ENCODE data around the gene IL1RAPL2. TPM values are rescaled to one million over a fixed set of nuclear protein-coding genes. Genes with fewer than 3 reads are reported as not detected.

IL1RAPL2 gene
- polyA plus RNA-seq, 1 donor = 0.16 TPM

DNA sequence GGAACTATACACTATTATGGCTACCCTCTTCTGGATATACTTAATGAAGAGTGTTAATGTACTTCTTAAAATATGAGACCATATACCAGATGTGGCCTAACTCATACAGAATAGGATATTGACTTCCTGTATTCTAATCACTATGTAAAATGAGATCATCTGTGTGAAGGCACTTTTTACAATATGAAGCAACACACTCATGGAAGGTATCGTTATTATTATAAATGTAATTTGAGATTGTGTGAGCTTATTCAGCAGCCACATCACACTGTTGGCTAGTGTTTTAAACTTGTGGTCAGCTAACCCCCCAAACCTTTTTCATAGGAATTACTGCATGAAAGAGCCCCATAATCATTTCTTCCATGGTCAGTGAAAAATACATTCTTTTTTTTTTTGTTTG is 936.3 kb downstream of the IL1RAPL2 start:
- Histone ChIP-seq H3K27ac (ENCODE audit: low read length) (no peak overlapping the region), H3K4me3 (ENCODE audit: low read length) (no peak overlapping the region), H3K27me3 (ENCODE audit: control insufficient read depth, insufficient read depth, low read length) (no peaks in the 10 kb centered on the region), H3K36me3 (ENCODE audit: control insufficient read depth, insufficient read depth, low read length) (no peaks in the 10 kb centered on the region), H3K4me1 (ENCODE audit: control insufficient read depth, insufficient read depth, low read length) (no peaks in the 10 kb centered on the region), H3K9me3 (ENCODE audit: control insufficient read depth, low read depth, low read length) (no peaks in the 10 kb centered on the region)
- no CpG with 5 or more reads among the region's 1 CpG for WGBS (ENCODE audit: insufficient coverage, low lambda C conversion rate)
- DNase-seq = no peak

DNA sequence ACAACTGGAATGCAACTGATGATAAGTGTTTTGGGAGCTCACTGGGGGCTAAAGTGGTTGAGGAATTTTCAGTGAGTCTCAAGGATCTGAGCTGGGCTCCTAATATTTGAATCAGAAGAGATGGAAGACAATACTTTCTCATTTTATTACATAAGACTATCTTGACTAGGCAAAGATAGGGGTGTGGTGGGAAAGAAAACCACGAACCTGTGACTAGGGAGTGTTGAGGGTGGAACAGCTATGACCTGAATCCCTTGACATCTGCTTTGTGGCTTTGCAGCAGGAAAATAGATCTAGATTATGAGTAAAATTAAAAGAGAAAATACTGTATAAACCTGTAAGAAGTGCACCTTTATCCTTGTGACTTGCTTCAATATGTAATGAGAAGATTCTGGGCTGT is 949.6 kb downstream of the IL1RAPL2 start:
- no peak overlapping the region for H3K27ac ChIP-seq (ENCODE audit: low read length)
- H3K4me1 ChIP-seq (ENCODE audit: control insufficient read depth, insufficient read depth, low read length) = no peaks in the 10 kb centered on the region
- H3K27me3 ChIP-seq (ENCODE audit: control insufficient read depth, insufficient read depth, low read length) = no peaks in the 10 kb centered on the region
- H3K4me3 ChIP-seq (ENCODE audit: low read length) = no peak overlapping the region
- no CpG with 5 or more reads among the region's 1 CpG for WGBS (ENCODE audit: insufficient coverage, low lambda C conversion rate)
- H3K9me3 ChIP-seq (ENCODE audit: control insufficient read depth, low read depth, low read length) = no peaks in the 10 kb centered on the region
- no peak for DNase-seq
- no peaks in the 10 kb centered on the region for H3K36me3 ChIP-seq (ENCODE audit: control insufficient read depth, insufficient read depth, low read length)

DNA sequence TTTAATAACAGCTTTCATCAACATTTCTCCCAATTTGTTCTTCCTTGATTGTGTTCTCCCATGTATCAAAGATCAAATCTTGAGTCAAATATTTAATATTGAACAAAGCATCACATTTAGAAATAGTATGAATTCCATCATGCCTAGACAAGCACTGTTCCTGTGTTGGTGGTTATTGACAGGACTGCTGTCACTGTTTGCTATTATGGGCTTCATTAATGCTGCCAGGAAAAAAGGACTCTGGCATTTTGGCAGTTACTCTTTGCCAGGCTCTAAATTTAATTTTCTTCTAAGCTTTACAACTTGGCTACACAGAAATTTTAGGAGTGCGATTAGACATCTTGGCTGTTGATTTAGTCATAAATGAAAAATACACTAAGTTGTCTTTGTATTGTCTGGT is 960.4 kb downstream of the IL1RAPL2 start:
- no peak overlapping the region for H3K27ac ChIP-seq (ENCODE audit: low read length)
- H3K4me3 ChIP-seq (ENCODE audit: low read length) = no peak overlapping the region
- WGBS (ENCODE audit: insufficient coverage, low lambda C conversion rate) = no CpG with 5 or more reads among the region's 1 CpG
- H3K36me3 ChIP-seq (ENCODE audit: control insufficient read depth, insufficient read depth, low read length) = no peaks in the 10 kb centered on the region
- no peaks in the 10 kb centered on the region for H3K27me3 ChIP-seq (ENCODE audit: control insufficient read depth, insufficient read depth, low read length)
- DNase-seq = no peak
- no peaks in the 10 kb centered on the region for H3K9me3 ChIP-seq (ENCODE audit: control insufficient read depth, low read depth, low read length)
- H3K4me1 ChIP-seq (ENCODE audit: control insufficient read depth, insufficient read depth, low read length) = no peaks in the 10 kb centered on the region

DNA sequence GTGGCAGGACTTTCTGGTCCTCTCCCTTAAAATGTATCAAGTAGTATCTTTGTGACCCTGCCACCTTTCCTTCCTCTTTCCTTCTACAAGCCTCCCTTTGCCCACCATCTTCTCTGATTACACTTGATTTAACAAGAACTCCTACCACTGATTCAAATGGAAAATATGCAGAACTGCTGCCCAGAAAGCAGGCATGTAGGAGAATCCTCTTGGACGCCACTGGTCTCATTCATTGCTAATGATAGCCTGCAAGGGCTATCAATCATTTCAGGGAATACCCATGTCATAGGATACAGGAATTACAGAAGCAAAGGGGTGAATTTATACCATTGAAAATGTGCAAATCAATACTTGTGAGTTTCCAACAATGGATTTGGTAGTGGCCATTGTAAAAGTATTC is 961.8 kb downstream of the IL1RAPL2 start:
- WGBS (ENCODE audit: insufficient coverage, low lambda C conversion rate) = no CpG with 5 or more reads among the region's 1 CpG
- no peak overlapping the region for H3K4me3 ChIP-seq (ENCODE audit: low read length)
- DNase-seq = no peak
- no peaks in the 10 kb centered on the region for H3K36me3 ChIP-seq (ENCODE audit: control insufficient read depth, insufficient read depth, low read length)
- H3K27me3 ChIP-seq (ENCODE audit: control insufficient read depth, insufficient read depth, low read length) = no peaks in the 10 kb centered on the region
- H3K4me1 ChIP-seq (ENCODE audit: control insufficient read depth, insufficient read depth, low read length) = no peaks in the 10 kb centered on the region
- no peaks in the 10 kb centered on the region for H3K9me3 ChIP-seq (ENCODE audit: control insufficient read depth, low read depth, low read length)
- no peak overlapping the region for H3K27ac ChIP-seq (ENCODE audit: low read length)

DNA sequence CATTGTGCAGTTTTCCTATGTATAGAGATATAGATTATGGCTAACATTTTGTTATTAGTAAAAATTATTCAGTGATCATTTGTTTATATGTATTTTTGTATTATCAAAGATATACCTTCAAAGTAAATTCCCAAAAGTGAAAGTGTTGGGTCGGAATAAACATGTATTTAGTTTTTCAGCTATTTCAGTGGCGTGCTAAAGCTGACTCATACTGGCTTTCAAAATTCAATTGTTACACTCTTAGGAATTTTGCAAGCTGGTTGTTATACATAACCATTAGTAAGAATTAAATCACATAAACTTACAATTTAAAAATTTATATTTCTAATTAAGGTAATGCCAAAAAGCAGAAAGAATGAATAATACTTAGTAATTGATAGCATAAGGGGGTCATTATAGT is 968.0 kb downstream of the IL1RAPL2 start:
- no peaks in the 10 kb centered on the region for H3K27me3 ChIP-seq (ENCODE audit: control insufficient read depth, insufficient read depth, low read length)
- no CpG with 5 or more reads among the region's 2 CpGs for WGBS (ENCODE audit: insufficient coverage, low lambda C conversion rate)
- H3K4me3 ChIP-seq (ENCODE audit: low read length) = no peak overlapping the region

DNA sequence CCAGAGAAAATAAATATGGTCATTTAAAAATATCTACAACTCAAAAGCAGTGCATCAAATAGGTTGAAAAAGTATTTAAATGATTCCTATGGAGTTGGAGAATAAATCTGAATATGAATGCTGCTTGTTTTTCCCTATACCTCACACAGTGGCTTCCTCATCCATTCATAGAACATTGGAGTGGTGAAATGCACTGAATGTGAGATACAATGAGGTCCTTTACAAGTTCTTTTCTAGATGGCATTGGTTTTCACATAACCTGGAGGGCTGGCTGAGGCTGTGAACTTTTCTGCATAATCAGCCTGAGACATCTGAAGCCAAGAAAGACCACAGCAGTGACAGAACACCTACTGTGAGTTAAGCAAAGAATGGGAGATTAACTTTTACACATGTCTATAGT is 977.3 kb downstream of the IL1RAPL2 start:
- DNase-seq = no peak
- H3K27me3 ChIP-seq (ENCODE audit: control insufficient read depth, insufficient read depth, low read length) = no peaks in the 10 kb centered on the region
- H3K27ac ChIP-seq (ENCODE audit: low read length) = no peak overlapping the region
- H3K36me3 ChIP-seq (ENCODE audit: control insufficient read depth, insufficient read depth, low read length) = no peaks in the 10 kb centered on the region
- H3K4me3 ChIP-seq (ENCODE audit: low read length) = no peak overlapping the region
- no peaks in the 10 kb centered on the region for H3K4me1 ChIP-seq (ENCODE audit: control insufficient read depth, insufficient read depth, low read length)
- no peaks in the 10 kb centered on the region for H3K9me3 ChIP-seq (ENCODE audit: control insufficient read depth, low read depth, low read length)

More for the DNA sequence above, 968.0 kb downstream of the IL1RAPL2 start:
- Histone ChIP-seq H3K4me1 (ENCODE audit: control insufficient read depth, insufficient read depth, low read length) (no peaks in the 10 kb centered on the region), H3K36me3 (ENCODE audit: control insufficient read depth, insufficient read depth, low read length) (no peaks in the 10 kb centered on the region), H3K9me3 (ENCODE audit: control insufficient read depth, low read depth, low read length) (no peaks in the 10 kb centered on the region), H3K27ac (ENCODE audit: low read length) (no peak overlapping the region)
- DNase-seq = no peak

DNA sequence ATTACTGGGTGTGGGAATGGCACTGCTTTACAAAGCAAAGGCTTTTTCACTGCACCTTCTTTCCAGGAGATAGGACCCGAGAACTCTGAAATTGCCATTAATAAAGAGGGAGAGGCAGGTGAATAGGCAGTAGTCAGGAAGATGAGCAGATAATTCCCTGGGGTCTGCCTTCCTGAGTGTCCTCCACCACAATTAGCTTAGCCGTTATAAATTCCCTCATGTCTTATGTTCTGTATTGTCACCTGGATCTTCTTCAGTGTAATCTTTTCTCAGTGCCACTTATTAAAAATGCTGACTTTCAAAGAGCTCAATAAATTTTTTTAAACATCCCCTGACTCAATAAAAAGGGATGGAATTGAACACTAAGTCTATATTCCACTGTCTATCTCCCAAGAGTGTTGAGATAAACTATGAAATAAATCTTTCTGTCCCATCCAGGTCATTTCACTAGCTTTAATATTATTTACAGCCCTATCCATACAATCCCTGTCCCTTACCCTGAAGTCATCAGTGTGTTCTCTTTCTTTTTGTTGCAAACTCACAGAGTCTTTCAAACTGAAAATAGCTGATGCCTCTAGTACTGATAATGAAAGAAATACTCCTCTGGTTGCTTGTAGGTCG is 984.2 kb downstream of the IL1RAPL2 start:
- no peaks in the 10 kb centered on the region for H3K4me1 ChIP-seq (ENCODE audit: control insufficient read depth, insufficient read depth, low read length)
- no peaks in the 10 kb centered on the region for H3K27me3 ChIP-seq (ENCODE audit: control insufficient read depth, insufficient read depth, low read length)
- H3K27ac ChIP-seq (ENCODE audit: low read length) = no peak overlapping the region
- no peaks in the 10 kb centered on the region for H3K36me3 ChIP-seq (ENCODE audit: control insufficient read depth, insufficient read depth, low read length)
- no peak overlapping the region for H3K4me3 ChIP-seq (ENCODE audit: low read length)
- no peak for DNase-seq
- WGBS (ENCODE audit: insufficient coverage, low lambda C conversion rate) = no CpG with 5 or more reads among the region's 3 CpGs
- no peaks in the 10 kb centered on the region for H3K9me3 ChIP-seq (ENCODE audit: control insufficient read depth, low read depth, low read length)

DNA sequence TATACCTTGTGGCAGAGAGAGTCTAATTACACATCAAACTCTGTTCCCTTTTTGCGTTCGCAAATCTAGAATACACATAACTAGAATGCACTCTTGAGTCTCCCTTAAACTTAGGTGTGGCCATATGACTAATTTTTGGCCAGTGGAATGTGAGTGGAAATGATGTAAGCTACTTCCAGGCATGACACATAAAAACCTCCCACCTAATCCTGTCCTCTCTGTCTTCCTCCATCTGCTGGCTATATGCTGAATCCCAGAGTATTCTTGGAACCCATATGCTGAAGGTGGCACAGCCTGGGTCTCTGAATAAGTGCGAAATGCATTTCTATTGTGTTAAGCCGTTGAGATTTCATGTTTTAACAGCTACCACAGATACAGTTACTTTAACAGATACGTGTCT is 986.4 kb downstream of the IL1RAPL2 start:
- no CpG with 5 or more reads among the region's 5 CpGs for WGBS (ENCODE audit: insufficient coverage, low lambda C conversion rate)

DNA sequence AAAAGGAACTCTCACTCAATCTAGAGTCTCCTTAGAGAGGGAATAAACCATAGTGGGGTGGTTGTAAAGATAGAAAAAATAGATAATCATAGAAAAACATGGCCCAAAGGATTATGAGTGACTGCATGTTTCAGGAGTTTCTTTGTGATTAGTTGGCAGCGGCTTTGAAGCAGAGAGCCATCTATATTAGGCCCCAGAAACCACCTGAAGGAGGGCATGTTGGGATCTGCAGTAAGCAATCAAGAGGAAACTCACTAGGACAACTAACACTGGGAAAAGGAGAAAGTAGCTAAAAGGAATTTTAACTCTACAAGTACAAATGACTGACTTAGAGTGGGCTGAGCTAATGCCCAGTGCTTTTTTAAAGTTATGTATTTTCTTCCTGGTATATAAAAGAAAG is 987.1 kb downstream of the IL1RAPL2 start:
- Histone ChIP-seq H3K9me3 (ENCODE audit: control insufficient read depth, low read depth, low read length) (no peaks in the 10 kb centered on the region), H3K27ac (ENCODE audit: low read length) (no peak overlapping the region), H3K4me3 (ENCODE audit: low read length) (no peak overlapping the region), H3K36me3 (ENCODE audit: control insufficient read depth, insufficient read depth, low read length) (no peaks in the 10 kb centered on the region), H3K27me3 (ENCODE audit: control insufficient read depth, insufficient read depth, low read length) (no peaks in the 10 kb centered on the region), H3K4me1 (ENCODE audit: control insufficient read depth, insufficient read depth, low read length) (no peaks in the 10 kb centered on the region)
- no CpG with 5 or more reads among the region's 1 CpG for WGBS (ENCODE audit: insufficient coverage, low lambda C conversion rate)
- no peak for DNase-seq

More for the DNA sequence above, 986.4 kb downstream of the IL1RAPL2 start:
- Histone ChIP-seq H3K9me3 (ENCODE audit: control insufficient read depth, low read depth, low read length) (no peaks in the 10 kb centered on the region), H3K4me1 (ENCODE audit: control insufficient read depth, insufficient read depth, low read length) (no peaks in the 10 kb centered on the region), H3K27me3 (ENCODE audit: control insufficient read depth, insufficient read depth, low read length) (no peaks in the 10 kb centered on the region), H3K36me3 (ENCODE audit: control insufficient read depth, insufficient read depth, low read length) (no peaks in the 10 kb centered on the region), H3K4me3 (ENCODE audit: low read length) (no peak overlapping the region), H3K27ac (ENCODE audit: low read length) (no peak overlapping the region)
- DNase-seq = no peak

DNA sequence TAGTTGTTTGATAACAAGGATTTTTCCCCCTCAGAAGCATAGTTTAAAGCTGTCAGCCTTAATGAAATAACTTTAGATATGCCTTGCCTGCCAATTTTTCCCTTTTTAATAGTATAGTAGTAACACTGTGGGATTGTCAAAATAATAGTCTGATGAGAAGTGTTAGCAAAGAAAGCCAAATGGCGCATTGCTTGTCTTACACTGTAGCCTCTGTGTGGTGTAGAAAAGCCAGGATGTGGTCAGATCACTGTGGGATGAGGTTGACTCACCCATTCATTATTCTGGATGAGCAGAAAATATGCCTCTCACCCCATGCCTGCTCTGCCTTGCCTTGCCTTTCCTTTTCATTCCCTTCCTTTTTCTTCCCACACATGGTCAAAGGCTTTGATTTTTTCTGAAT is 998.5 kb downstream of the IL1RAPL2 start:
- WGBS (ENCODE audit: insufficient coverage, low lambda C conversion rate) = no CpG with 5 or more reads among the region's 1 CpG
- no peak for DNase-seq
- H3K27ac ChIP-seq (ENCODE audit: low read length) = no peak overlapping the region

DNA sequence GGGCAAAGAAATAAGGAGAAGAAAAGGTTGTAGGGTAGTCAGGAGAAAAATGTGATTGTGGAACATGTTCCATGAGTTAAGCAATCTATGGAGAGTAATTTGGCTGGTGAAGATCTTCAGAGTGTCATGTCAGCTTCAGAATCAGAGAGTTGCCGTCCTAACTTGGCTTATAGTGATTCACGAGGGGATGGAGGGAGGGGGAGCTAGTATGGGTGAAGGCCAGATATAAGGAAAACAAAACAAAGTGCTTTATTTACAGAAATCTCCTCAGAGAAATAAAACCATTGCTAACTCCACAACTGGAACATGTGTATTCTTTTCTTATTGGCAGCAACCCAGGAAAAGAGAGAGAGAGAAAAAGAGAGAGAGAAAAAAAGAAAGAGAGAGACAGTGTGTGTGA is 999.9 kb downstream of the IL1RAPL2 start:
- no peaks in the 10 kb centered on the region for H3K36me3 ChIP-seq (ENCODE audit: control insufficient read depth, insufficient read depth, low read length)
- DNase-seq = no peak
- no CpG with 5 or more reads among the region's 2 CpGs for WGBS (ENCODE audit: insufficient coverage, low lambda C conversion rate)
- H3K27ac ChIP-seq (ENCODE audit: low read length) = no peak overlapping the region
- H3K27me3 ChIP-seq (ENCODE audit: control insufficient read depth, insufficient read depth, low read length) = no peaks in the 10 kb centered on the region
- no peaks in the 10 kb centered on the region for H3K9me3 ChIP-seq (ENCODE audit: control insufficient read depth, low read depth, low read length)
- no peak overlapping the region for H3K4me3 ChIP-seq (ENCODE audit: low read length)
- no peaks in the 10 kb centered on the region for H3K4me1 ChIP-seq (ENCODE audit: control insufficient read depth, insufficient read depth, low read length)

More for the DNA sequence above, 998.5 kb downstream of the IL1RAPL2 start:
- H3K9me3 ChIP-seq (ENCODE audit: control insufficient read depth, low read depth, low read length) = no peaks in the 10 kb centered on the region
- H3K4me3 ChIP-seq (ENCODE audit: low read length) = no peak overlapping the region
- H3K36me3 ChIP-seq (ENCODE audit: control insufficient read depth, insufficient read depth, low read length) = no peaks in the 10 kb centered on the region
- no peaks in the 10 kb centered on the region for H3K4me1 ChIP-seq (ENCODE audit: control insufficient read depth, insufficient read depth, low read length)
- no peaks in the 10 kb centered on the region for H3K27me3 ChIP-seq (ENCODE audit: control insufficient read depth, insufficient read depth, low read length)

Data from large intestine (tissue), 3 donors.